HepG2 (cell line): ENCODE data around the gene OGFR. TPM values are rescaled to one million over a fixed set of nuclear protein-coding genes. Genes with fewer than 3 reads are reported as not detected.
A peak's percentile ranks its signal among the peaks of the same experiment; 100 is the strongest.

ENCODE experiments used
- AGO2 ChIP-seq: fragments of 200-400 bp; formaldehyde crosslinking; optimal IDR thresholded peaks from 2 replicates; pipeline ENCODE3; 2017; ENCODE audit warnings: mild to moderate bottlenecking, low read depth, low read length, moderate library complexity
- CC2D1A ChIP-seq: sonication (generic); formaldehyde crosslinking; IDR thresholded peaks from 2 replicates; pipeline ENCODE4 v1.8.1; 2023; ENCODE audit warnings: mild to moderate bottlenecking, missing genetic modification reagents
- HINFP ChIP-seq: sonication (generic); formaldehyde crosslinking; IDR thresholded peaks from 2 replicates; pipeline ENCODE4 v1.4.0; 2020; ENCODE audit warnings: low read depth, mild to moderate bottlenecking, missing genetic modification reagents
- NR0B2 ChIP-seq: sonication (generic); formaldehyde crosslinking; IDR thresholded peaks from 2 replicates; pipeline ENCODE4 v1.4.0; 2020; ENCODE audit warnings: mild to moderate bottlenecking, missing genetic modification reagents
- NRL ChIP-seq: sonication (generic); formaldehyde crosslinking; IDR thresholded peaks from 2 replicates; pipeline ENCODE4 v1.5.0; 2020; ENCODE audit warnings: missing genetic modification reagents, mild to moderate bottlenecking, moderate library complexity, borderline replicate concordance
- RARG ChIP-seq: sonication (generic); formaldehyde crosslinking; IDR thresholded peaks from 2 replicates; pipeline ENCODE4 v1.4.0; 2020; ENCODE audit warnings: low read depth, mild to moderate bottlenecking, missing genetic modification reagents
- SKI ChIP-seq: fragments of 450-650 bp; IDR thresholded peaks from one replicate; pipeline ENCODE4 v1.6.1; 2018; ENCODE audit warnings: mild to moderate bottlenecking; ENCODE audit not compliant: partially characterized antibody
- SMYD3 ChIP-seq: sonication (generic); formaldehyde crosslinking; IDR thresholded peaks from 2 replicates; pipeline ENCODE4 v1.8.1; 2023; ENCODE audit warnings: mild to moderate bottlenecking, missing genetic modification reagents
- SRY ChIP-seq: sonication (generic); formaldehyde crosslinking; IDR thresholded peaks from 2 replicates; pipeline ENCODE4 v1.8.0; 2022; ENCODE audit warnings: mild to moderate bottlenecking, missing genetic modification reagents
- TAF1 ChIP-seq: sonication (generic); formaldehyde crosslinking; IDR thresholded peaks from 2 replicates; pipeline ENCODE4 v1.4.0; 2020; ENCODE audit warnings: missing genetic modification reagents
- TBX2 ChIP-seq: sonication (generic); formaldehyde crosslinking; IDR thresholded peaks from 2 replicates; pipeline ENCODE4 v1.5.0; 2020; ENCODE audit warnings: missing genetic modification reagents, mild to moderate bottlenecking, borderline replicate concordance
- ZBTB34 ChIP-seq: sonication (generic); formaldehyde crosslinking; IDR thresholded peaks from 2 replicates; pipeline ENCODE4 v1.8.0; 2022; ENCODE audit warnings: mild to moderate bottlenecking, missing genetic modification reagents
- ZBTB44 ChIP-seq: sonication (generic); formaldehyde crosslinking; IDR thresholded peaks from 2 replicates; pipeline ENCODE4 v1.4.0; 2020; ENCODE audit warnings: missing genetic modification reagents
- ZFP90 ChIP-seq: sonication (generic); formaldehyde crosslinking; IDR thresholded peaks from 2 replicates; pipeline ENCODE4 v1.8.0; 2022; ENCODE audit warnings: missing genetic modification reagents, mild to moderate bottlenecking, inconsistent platforms, borderline replicate concordance
- ZNF670 ChIP-seq: sonication (generic); formaldehyde crosslinking; IDR thresholded peaks from 2 replicates; pipeline ENCODE4 v1.8.0; 2022; ENCODE audit warnings: mild to moderate bottlenecking, missing genetic modification reagents, borderline replicate concordance
- ZNF770 ChIP-seq: sonication (generic); formaldehyde crosslinking; IDR thresholded peaks from 2 replicates; pipeline ENCODE4 v1.5.0; 2020; ENCODE audit warnings: mild to moderate bottlenecking, missing genetic modification reagents
- ZNF776 ChIP-seq: sonication (generic); formaldehyde crosslinking; IDR thresholded peaks from 2 replicates; pipeline ENCODE4 v1.4.0; 2020; ENCODE audit warnings: mild to moderate bottlenecking, missing genetic modification reagents
- polyA plus RNA-seq, 8 experiments: library from polyadenylated mRNA; depleted of rRNA in 3 of 8; stranded (reverse) in 7 of 8; unstranded in 1 of 8; fragments of >200 nt; fragmentation: Illumina TruSeq in 4 of 8; extraction: Trizol in 4 of 8; gene quantifications; 2 replicates each; pipeline versions ENCODE4 v1.2.1 to v1.2.3, GENCODE V29; 2011 to 2016; ENCODE audit warnings: low read depth in 4 of 8, missing spikeins in 1 of 8, mixed read lengths in 1 of 8; ENCODE audit not compliant: insufficient read depth in 1 of 8
- total RNA-seq, 5 experiments: library from RNA; depleted of rRNA; stranded (reverse); fragments of >200 nt; fragmentation: Illumina TruSeq; extraction: Trizol; gene quantifications; 2 replicates each; pipeline ENCODE4 v1.2.3, GENCODE V29; 2016; ENCODE audit warnings: low read depth in 1 of 5

OGFR gene
- total and polyA plus RNA-seq, 2 of the 13 experiments (the other 11 are each of a cell fraction or from before 2014, with no cell fraction given) = 47.7 to 81.8 TPM

- TF ChIP-seq ZNF770 = no peak
- no peak for TF ChIP-seq ZNF776 (CRISPR knock-in tag)
- no peak for TF ChIP-seq CC2D1A (CRISPR knock-in tag)
- no peak for TF ChIP-seq RARG (CRISPR knock-in tag)
- TF ChIP-seq TBX2 (CRISPR knock-in tag) = no peak; the same call in 1 of the 2 replicates
- TF ChIP-seq HINFP (CRISPR knock-in tag) = no peak
- no peak for TF ChIP-seq SKI
- TF ChIP-seq ZBTB44 (CRISPR knock-in tag) = no peak
- no peak for TF ChIP-seq ZNF670 (CRISPR knock-in tag)
- no peak for TF ChIP-seq SRY
- no peak for TF ChIP-seq SMYD3 (CRISPR knock-in tag)
- TF ChIP-seq NR0B2 (CRISPR knock-in tag) = 0 out of 2 replicates have a peak, but pooled peaks have one; percentile 11
- TF ChIP-seq ZBTB34 (CRISPR knock-in tag) = no peak
- TF ChIP-seq NRL = no peak
- TF ChIP-seq AGO2 = no peak
- TF ChIP-seq ZFP90 (CRISPR knock-in tag) = no peak
- TF ChIP-seq TAF1 = no peak
Observed at GRCh38 chr20:62806383-62807050, 1.9 kb downstream of the OGFR start (continued).
